Measurements from ENCODE around the gene BMPER. TPM values are rescaled to one million over a fixed set of nuclear protein-coding genes. Genes with fewer than 3 reads are reported as not detected.

The BMPER gene
- total and polyA plus RNA-seq, 2 of the 8 experiments (the other 6 are each of a cell fraction or from before 2014, with no cell fraction given): 0.33 to 0.69 TPM

DNA sequence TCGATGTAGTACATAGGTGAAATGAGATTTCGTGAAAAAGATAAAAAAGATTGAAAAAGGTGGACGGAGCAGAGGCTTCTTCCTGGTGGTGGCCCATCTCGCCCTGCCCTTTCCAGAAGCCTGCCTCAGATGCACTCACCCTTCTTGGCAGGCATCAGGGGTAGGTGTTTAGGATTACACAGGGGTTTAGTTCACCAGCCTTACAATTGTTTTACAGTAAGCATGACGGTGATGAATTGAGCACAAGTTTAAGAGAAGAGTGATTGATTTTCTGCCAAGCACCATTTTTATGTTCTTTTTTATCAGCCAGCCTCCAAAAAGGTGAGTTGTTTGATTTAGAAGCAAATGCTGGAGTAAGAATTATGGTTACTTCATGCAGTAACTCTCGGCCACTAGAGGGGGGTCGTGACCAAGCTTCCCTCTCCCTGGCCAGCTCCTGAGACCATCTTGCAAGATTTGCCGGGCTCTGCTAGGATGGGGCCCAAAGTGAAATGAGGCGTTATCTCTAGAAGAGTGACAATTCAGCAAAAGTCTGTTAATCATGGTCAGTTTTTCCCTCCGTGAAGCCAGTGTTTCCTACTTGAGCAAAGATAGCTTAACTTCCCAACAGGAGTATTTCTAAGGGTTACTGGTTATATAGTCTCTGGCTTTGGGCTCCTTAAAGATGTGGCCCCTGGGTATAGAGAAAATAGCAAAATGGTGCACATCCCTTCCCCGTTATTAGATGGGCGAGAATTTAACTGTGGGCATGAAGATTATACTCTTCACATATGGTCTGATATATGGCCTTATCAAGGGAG is 228.8 kb downstream of the BMPER start (continued):
- TF ChIP-seq EZH2 (IDR thresholded peaks at IDR 0.05; ENCODE audit: low read depth, low read length, severe bottlenecking) (no peak), CBX8 (IDR thresholded peaks at IDR 0.05; ENCODE audit: borderline replicate concordance, low read depth, low read length) (no peak), ASH2L (IDR thresholded peaks at IDR 0.05; ENCODE audit: low read length) (no peak), RBBP5 (IDR thresholded peaks at IDR 0.05; ENCODE audit: borderline replicate concordance, low read depth, low read length) (no peak), POLR2A (IDR thresholded peaks at IDR 0.05; ENCODE audit: control extremely low read depth in 1 of 2, low read depth in 2 of 2, low read length in 2 of 2) (no peak), BRCA1 (IDR thresholded peaks at IDR 0.05; ENCODE audit: low read depth, low read length) (no peak), HDAC6 (IDR thresholded peaks at IDR 0.05; ENCODE audit: low read depth, low read length) (no peak), KDM4A (IDR thresholded peaks at IDR 0.05; ENCODE audit: low read depth, low read length, severe bottlenecking) (no peak), NRF1 (IDR thresholded peaks at IDR 0.05; ENCODE audit: low read depth, low read length) (no peak), YY1 (IDR thresholded peaks at IDR 0.05; ENCODE audit: low read depth, low read length) (peak; percentile 65; the same call in 1 of the 2 replicates), RAD21 (IDR thresholded peaks at IDR 0.05 in 1 of 2, conservative IDR thresholded peaks at IDR 0.05 in 1 of 2; ENCODE audit: low read depth in 2 of 2, low read length in 2 of 2) (peak; percentile 97 to 98), SUZ12 (IDR thresholded peaks at IDR 0.05; ENCODE audit: low read length) (no peak), KDM5A (IDR thresholded peaks at IDR 0.05; ENCODE audit: low read length) (no peak), ZNF274 (IDR thresholded peaks at IDR 0.05; ENCODE audit: borderline replicate concordance, extremely low read depth, low read length) (no peak), SIRT6 (IDR thresholded peaks at IDR 0.05; ENCODE audit: low read length) (no peak), GTF2F1 (IDR thresholded peaks at IDR 0.05; ENCODE audit: borderline replicate concordance, low read depth, low read length) (no peak), CEBPB (IDR thresholded peaks at IDR 0.05; ENCODE audit: low read depth, low read length) (peak; percentile 43; the same call in 1 of the 2 replicates), GABPA (IDR thresholded peaks at IDR 0.05; ENCODE audit: borderline replicate concordance, insufficient read depth, low read length) (no peak), TEAD4 (IDR thresholded peaks at IDR 0.05; ENCODE audit: low read depth, low read length) (no peak), EP300 (IDR thresholded peaks at IDR 0.05; ENCODE audit: borderline replicate concordance in 1 of 2, low read depth in 2 of 2, low read length in 2 of 2) (no peak), NANOG (IDR thresholded peaks at IDR 0.05; ENCODE audit: insufficient read depth, low read depth, low read length, poor library complexity, severe bottlenecking) (no peak)
- TF ChIP-seq, protein P1, sequence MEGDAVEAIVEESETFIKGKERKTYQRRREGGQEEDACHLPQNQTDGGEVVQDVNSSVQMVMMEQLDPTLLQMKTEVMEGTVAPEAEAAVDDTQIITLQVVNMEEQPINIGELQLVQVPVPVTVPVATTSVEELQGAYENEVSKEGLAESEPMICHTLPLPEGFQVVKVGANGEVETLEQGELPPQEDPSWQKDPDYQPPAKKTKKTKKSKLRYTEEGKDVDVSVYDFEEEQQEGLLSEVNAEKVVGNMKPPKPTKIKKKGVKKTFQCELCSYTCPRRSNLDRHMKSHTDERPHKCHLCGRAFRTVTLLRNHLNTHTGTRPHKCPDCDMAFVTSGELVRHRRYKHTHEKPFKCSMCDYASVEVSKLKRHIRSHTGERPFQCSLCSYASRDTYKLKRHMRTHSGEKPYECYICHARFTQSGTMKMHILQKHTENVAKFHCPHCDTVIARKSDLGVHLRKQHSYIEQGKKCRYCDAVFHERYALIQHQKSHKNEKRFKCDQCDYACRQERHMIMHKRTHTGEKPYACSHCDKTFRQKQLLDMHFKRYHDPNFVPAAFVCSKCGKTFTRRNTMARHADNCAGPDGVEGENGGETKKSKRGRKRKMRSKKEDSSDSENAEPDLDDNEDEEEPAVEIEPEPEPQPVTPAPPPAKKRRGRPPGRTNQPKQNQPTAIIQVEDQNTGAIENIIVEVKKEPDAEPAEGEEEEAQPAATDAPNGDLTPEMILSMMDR (IDR thresholded peaks at IDR 0.05; ENCODE audit: control extremely low read depth in 1 of 3, insufficient read depth in 1 of 3, low read depth in 1 of 3, low read length in 3 of 3): peak; percentile 70 to 87 (median 83)

Measured in H1 (cell line).